ENCODE results near the gene CCDC146.

Gene CCDC146

GRCh38 chr7:77284005-77284404 is 161.6 kb downstream of the CCDC146 start:
- no peak for DNase-seq (ENCODE audit: low read depth)

- DNase-seq (ENCODE audit: low read depth), result no peak
These were observed 162.2 kb downstream of the CCDC146 start for GRCh38 chr7:77284616-77285015.

- DNase-seq (ENCODE audit: low read depth), result no peak
These were observed 166.4 kb downstream of the CCDC146 start for GRCh38 chr7:77288676-77289320.

DNA sequence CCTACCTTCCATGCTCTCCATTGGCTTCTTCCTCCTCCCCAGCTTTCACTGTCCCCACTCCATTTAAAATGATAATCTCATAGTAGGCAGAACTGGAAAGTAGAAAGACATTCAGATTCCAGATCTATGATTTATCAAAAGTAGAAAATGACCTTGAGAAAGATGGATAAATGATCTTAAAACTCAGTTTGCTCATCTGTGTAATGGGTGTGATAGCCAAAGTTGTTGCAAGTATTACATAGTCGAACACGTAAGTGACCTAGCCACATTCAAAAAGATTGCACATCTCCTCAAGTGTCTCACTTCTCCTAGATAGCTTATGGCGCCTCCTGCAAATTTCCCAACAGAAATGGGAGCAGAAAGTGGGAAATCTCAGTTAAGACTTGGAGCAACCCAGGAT is 167.0 kb downstream of the CCDC146 start:
- DNase-seq (ENCODE audit: low read depth), result no peak

GRCh38 chr7:77290425-77290824 is 168.0 kb downstream of the CCDC146 start:
- DNase-seq (ENCODE audit: low read depth), result no peak

DNA sequence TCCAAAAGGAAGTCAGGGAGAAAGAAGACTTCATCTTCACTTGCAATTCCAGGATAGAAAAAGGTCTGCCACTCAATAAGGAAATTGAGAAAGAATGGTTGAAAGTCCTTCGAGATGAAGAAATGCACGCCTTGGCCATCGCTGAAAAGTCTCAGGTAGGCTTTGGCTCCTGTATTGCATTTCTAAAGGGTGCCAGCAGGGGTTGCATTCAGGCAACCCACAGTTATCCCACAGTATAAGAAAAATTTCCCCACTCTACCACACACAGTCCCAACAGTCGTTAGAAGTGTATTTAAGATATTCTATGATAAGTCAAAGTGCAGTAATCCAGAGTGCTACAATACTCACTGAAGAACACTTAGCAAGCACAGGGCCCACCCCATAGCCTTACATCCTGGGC is 170.6 kb downstream of the CCDC146 start:
- no peak for DNase-seq (ENCODE audit: low read depth)

DNA sequence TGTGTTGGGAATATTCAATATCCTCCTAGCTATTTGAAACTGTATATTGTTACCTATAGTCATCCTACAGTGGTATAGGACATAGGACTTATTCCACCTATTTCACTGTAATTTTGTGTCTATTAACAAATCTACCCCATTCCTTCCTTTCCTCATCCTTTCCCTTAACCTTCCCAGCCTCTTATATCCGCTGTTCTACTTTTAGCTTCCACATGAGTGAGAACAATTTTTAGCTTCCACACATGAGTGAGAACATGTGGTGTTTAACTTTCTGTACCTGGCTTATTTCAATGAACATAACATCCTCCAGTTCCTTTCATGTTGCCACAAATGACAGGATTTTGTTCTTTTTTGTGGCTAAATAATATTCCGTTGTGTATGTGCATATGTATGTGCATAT is 173.1 kb downstream of the CCDC146 start:
- DNase-seq (ENCODE audit: low read depth), result no peak

- no peak for DNase-seq (ENCODE audit: low read depth)
These were observed 184.0 kb downstream of the CCDC146 start for GRCh38 chr7:77306231-77307067.

DNA sequence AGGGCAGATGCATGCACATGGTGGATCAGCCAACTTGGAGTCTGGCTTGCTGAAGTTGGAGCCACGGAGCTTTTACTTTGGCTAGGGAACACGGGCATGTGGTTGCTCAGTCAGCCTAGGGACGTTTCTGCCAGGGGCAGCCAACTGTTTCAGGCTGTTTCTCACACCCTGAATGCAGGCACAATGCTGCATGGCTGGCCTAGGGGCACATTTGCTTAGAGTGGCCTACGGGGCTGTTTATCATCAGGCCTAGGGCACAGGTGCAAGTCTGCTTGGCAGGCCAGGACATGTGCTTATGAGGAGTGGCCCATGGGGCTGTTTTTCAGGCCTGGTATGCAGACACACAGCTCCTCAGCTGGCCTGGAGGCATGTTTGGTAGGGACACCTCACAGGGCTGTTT is 186.4 kb downstream of the CCDC146 start:
- no peak for DNase-seq (ENCODE audit: low read depth)

DNA sequence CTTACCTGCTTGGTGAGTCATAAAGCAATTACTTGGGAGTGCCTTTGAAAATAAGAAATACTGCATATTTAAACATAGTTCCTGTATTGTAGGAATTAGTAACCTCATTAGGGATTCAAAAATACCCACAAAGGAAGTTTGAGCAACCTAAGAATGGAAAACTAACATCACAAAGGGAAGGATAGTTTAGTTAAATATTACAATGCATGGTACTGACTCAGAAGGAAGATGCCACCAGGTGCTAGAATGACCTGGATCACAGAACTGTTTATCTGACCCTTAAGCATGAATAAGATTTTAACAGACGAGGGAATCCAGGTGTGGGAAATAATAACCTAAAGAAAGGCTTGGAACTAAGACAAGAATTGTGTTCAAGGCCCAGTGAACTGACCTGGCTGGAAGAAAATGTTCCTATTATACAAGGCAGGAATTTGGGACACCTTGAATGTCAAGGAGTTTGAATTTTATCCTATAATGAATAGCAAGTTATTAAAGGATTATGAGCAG is 187.4 kb downstream of the CCDC146 start:
- DNase-seq (ENCODE audit: low read depth), result no peak

DNA sequence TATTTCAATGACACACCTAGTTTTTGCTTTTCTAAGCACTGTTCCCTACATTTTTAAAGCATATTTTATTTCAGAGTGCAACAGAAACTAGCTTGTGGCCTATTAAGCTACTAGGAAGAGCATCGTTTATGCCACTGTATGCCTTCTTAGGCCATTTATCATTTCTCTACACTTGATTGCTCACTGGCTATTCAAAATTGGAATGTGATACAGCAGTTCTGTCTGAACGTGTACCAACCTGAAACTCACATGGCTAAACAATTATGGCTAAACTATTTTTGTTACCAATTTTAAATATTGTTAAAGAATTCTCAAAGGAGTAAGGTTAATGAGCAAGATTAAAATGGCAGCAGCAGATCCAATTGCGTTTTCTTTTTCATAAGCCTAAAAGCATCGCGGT is 188.6 kb downstream of the CCDC146 start:
- DNase-seq (ENCODE audit: low read depth), result no peak

DNA sequence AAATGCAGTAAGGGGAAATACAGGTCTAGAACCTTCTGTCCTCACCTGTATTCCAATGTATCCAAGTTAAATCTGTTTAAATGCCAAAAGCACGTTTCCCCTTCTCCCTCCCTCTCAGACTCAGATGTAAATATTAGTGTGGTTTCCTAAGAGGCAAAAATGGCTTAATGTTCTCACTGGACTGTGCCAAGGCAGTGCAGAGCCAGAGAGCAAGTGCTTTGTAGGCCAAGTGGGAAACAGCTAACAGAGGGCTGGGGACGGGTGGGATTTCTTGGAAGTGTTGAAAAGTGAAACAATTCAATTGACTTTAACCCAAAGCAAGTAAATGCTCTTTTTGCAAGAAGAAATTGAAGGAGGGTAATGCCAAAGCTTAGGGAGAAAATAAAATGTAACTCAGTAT is 190.7 kb downstream of the CCDC146 start:
- DNase-seq (ENCODE audit: low read depth), result no peak

DNA sequence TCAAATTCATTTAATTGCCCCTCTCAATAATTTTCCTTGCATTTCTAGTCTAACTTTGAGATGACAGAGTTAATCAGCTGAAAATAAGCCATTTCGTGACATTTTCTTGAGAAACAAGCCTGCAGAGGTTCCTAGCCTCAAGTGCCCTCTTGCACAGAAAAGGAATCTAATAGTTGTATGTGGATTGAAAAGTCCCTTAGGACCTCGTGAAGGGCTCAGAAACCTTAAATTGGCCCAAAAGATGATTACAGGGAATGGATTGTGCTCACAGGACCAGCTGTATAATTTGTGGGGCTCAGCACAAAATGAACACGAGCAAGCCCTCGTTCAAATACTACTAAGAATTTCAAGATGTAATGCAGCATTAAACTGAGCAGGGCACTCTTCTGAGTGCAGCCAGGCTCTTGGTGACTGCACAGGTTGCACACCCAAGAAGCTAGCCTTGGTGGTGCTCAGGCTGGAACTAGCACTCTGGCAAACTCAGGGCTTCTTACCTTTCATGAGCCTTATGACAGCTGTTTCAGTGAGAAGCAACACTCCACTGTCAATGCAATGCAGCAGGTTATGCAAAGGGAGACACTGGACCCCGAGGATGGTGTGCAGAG is 191.6 kb downstream of the CCDC146 start:
- no peak for DNase-seq (ENCODE audit: low read depth)

DNA sequence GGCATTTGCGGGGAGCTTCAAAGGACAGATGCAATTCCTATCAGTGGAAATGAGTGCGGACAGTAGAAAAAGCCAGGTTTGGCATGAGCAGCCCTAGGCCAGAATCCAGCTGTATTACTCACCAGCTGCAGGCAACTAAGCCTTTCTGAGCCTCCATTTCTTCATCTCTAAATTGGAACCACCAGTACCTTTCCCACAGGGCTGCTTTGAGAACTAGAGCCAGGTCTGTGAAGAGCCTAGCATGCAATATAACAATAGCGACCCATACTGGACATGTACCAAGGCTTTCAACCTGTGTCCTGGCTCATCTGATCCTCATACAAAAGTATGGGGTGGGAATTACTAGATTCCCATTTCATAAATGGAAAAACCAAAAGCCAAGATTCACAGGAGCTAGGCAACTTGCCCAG is 192.8 kb downstream of the CCDC146 start:
- no peak for DNase-seq (ENCODE audit: low read depth)

- DNase-seq (ENCODE audit: low read depth), result no peak
These were observed 194.0 kb downstream of the CCDC146 start for GRCh38 chr7:77316219-77316978.

DNA sequence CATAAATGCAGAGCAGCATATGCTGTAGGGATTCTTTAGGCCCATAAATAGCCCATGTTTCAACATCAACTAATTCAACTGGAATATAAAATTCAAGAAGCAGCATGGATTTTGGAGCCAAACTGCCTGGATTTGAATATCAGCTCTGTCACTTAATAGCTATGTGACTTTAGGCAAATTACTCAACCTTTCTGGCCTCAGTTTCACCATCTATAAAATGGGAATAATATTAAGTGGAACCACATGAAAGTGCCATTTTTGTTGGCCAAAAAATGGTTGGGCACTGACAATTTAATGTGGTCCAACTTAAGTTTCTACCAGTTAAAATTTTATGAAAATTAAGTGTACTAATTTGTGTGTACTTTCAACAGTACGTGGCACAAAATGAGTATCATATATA is 195.6 kb downstream of the CCDC146 start:
- DNase-seq (ENCODE audit: low read depth), result no peak

DNA sequence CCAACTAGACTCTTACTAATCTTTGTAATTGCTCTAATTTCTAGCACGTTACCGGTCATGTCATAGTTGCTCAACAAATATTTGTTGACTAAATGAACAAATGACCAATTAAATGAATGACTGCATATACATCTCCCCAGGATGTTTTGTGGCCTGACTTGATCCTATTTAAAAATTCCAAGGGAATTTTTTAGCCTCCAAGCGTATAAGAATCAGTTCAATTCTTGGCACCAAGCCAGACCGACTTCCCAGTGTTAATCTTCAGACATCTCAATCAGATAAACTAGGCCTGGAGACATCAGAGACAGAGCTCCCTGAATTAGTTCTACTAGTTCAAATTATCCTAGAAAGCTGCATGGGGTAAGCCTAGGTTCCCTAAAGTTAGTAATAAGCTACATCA is 197.7 kb downstream of the CCDC146 start:
- no peak for DNase-seq (ENCODE audit: low read depth)

GRCh38 chr7:77320714-77321113 is 198.3 kb downstream of the CCDC146 start:
- no peak for DNase-seq (ENCODE audit: low read depth)

GRCh38 chr7:77321300-77321699 is 198.9 kb downstream of the CCDC146 start:
- no peak for DNase-seq (ENCODE audit: low read depth)

DNA sequence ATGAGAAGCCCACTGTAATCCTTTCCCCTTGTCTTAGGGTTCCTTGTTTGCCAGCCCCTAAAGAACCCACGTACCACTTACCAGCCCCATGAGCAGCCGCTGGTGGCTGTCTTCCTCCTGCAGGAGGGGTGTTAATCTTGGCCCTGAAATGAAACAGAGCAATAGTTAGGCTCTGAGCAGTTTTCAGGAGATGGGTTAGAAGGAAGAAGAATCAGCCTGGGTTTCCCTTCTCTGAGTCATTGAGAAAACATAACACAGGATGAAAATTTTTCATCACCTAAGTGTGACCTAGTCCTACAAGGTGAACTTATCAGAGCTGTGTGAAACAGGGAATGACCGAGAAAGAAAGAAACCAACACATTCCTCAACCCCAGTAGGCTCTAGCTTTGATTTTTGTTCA is 203.7 kb downstream of the CCDC146 start:
- DNase-seq (ENCODE audit: low read depth), result no peak

GRCh38 chr7:77327067-77327931 is 204.9 kb downstream of the CCDC146 start:
- no peak for DNase-seq (ENCODE audit: low read depth)
